ENCODE measurements around the gene CDH8.

Gene CDH8

DNA sequence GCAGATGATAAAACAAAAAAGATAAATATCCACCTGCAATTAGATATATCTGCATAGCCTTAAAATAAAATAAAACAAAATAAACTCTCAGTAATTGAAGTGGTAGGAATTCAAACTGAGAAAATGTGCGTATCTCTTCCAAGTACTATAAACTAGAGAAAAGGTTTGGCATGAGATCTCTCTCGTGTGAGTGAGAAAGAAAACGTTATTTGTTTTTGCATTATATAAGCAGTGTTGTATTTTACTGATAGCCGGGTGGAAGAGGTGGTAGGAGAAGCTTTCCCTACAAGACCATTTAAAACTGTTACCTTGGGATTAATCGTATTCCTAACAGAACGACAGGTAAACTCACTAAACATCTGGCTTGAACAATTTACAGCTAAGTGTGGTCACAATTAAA, 15.6 kb downstream of the CDH8 start:
- TF ChIP-seq, protein P1, sequence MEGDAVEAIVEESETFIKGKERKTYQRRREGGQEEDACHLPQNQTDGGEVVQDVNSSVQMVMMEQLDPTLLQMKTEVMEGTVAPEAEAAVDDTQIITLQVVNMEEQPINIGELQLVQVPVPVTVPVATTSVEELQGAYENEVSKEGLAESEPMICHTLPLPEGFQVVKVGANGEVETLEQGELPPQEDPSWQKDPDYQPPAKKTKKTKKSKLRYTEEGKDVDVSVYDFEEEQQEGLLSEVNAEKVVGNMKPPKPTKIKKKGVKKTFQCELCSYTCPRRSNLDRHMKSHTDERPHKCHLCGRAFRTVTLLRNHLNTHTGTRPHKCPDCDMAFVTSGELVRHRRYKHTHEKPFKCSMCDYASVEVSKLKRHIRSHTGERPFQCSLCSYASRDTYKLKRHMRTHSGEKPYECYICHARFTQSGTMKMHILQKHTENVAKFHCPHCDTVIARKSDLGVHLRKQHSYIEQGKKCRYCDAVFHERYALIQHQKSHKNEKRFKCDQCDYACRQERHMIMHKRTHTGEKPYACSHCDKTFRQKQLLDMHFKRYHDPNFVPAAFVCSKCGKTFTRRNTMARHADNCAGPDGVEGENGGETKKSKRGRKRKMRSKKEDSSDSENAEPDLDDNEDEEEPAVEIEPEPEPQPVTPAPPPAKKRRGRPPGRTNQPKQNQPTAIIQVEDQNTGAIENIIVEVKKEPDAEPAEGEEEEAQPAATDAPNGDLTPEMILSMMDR (IDR thresholded peaks at IDR 0.05; ENCODE audit: control extremely low read depth, extremely low read depth, low read depth, missing control alignments), result no peak
- ChIA-PET CTCF (no interaction called here), POLR2A (no interaction called here)
- no peak for DNase-seq (ENCODE audit: extremely low spot score)

DNA sequence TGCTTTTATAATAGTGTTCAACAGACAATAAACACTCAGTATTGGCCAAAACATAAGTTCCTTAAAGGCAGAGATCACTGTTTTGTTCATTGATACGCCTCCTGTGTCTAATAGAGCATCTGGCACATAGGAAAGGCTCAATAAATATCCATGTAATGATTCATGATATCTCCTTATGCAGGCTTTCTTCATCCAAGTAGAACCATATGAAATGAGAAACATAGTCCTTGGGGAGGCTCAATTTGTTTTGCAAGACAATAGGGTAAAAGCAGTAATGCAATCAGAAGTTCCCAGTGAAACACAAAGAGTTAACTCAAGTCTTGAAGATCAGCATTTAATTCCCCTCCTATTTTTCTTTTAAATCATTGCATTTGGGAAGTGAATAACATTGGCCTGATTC, 16.4 kb downstream of the CDH8 start:
- POLR2A ChIA-PET, result no interaction called here
- CTCF ChIA-PET, result no interaction called here
- TF ChIP-seq, protein P1 (IDR thresholded peaks at IDR 0.05; ENCODE audit: control extremely low read depth, extremely low read depth, low read depth, missing control alignments), result no peak
- no peak for DNase-seq (ENCODE audit: extremely low spot score)

DNA sequence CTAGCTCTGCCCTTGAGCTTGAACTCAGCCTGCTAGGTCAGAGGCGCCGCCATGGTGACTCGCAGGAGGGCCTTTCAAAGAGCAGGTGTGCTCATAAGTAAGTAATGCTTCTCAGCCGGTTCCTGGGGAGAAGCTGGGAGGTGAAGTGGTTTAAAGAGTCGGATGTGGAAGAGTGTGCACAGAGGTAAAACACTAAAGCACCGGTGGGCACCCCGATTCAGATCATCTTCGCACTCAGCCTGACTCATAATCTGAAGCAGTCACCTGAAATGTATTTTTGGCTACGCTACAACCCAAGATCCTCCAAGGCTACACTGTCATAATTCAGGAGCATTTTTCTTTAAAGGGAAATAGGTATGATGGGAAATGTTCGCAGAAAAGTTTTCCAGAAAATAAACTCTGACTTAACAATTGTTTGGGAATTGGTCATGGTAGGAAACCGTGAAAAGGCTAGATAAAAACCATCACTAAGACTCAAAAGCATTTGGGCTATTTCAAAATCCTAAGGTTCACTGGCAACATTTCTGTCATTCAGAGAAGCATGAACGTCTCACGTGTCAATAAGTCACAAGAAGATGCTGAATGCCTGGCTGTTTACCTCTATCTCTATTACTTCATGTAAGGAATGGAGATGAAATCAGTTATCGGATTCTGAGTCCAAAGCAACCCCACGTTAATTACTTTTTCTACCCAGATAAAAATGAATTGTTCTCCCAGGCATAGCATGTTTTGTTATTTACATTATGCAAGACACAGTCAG, 17.8 kb downstream of the CDH8 start:
- CTCF ChIA-PET, result interaction anchor here (1.5 kb wide), 1 partner anchor 10 kb away, joined by 8 read pairs; no protein-coding TSS in a partner anchor
- POLR2A ChIA-PET, result no interaction called here
- DNase-seq (ENCODE audit: extremely low spot score), result no peak
- TF ChIP-seq, protein P1 (IDR thresholded peaks at IDR 0.05; ENCODE audit: control extremely low read depth, extremely low read depth, low read depth, missing control alignments), result no peak

DNA sequence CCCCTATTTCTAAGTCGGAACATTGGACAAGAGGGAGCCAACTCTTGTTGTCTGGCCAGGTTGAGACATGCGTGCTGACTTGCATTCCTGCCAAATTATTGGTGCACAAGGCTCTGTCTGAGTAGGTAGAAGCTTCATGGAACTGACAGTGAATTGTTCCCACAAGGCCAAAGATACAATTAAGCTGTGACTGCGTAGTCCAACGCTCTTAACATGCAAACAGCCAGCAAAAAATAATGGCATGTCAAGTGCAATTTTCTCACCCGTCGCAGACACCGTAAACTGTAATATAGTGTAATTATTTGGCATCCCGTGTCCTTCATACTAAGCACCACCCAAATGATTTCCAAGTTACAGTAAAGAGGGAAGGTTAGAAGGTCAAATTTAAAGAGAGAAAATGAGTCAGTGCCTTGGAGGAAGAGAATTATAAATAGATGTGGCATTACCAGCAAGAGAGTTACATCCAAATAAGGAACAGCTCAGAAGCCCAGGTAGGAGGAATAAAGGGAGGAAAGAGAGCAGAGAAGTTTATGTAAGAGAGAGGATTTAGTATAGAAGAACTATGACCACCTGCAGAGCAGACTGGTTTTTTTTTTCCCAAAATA, 21.8 kb downstream of the CDH8 start:
- DNase-seq (ENCODE audit: extremely low spot score), result no peak
- CTCF ChIA-PET, result no interaction called here
- TF ChIP-seq, protein P1 (IDR thresholded peaks at IDR 0.05; ENCODE audit: control extremely low read depth, extremely low read depth, low read depth, missing control alignments), result no peak
- POLR2A ChIA-PET, result no interaction called here

DNA sequence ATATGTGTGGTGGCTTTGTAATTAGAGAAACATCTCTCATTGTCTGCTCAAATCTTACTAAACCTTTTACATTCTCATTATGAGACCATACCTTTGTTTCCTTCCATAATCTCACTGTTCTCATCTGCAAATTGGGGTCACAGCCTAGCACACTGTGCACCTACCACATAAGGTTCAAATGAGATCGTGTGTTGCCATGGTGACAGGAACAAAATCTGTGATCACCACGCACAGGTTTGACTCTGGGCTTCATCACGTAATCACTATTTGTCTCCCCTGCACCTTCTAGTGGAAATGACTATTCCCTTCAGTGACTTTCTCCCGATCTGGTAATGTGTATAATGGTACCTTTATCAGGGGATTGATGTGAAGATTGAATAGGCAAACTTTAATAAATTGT, 26.1 kb downstream of the CDH8 start:
- CTCF ChIA-PET, result no interaction called here
- POLR2A ChIA-PET, result no interaction called here
- TF ChIP-seq, protein P1 (IDR thresholded peaks at IDR 0.05; ENCODE audit: control extremely low read depth, extremely low read depth, low read depth, missing control alignments), result no peak
- DNase-seq (ENCODE audit: extremely low spot score), result no peak

DNA sequence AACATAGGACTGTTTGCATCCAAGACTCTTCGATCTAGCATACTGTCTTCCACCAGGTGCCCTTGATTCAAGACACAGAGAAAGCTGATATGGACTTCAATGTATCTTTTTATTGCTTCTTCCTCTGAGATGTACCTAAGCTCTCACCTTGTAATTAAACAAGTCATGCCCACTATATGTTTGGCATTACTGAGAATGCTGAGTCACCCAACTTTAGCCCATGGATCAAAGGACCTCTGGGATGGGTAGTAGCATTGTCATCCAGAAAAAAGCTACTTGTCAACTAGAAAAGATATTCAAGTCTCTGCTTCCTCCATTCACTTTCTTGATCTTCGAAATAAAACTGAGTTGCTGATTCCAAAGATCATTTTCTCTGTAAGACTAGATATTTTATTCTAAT, 37.8 kb downstream of the CDH8 start:
- TF ChIP-seq, protein P1 (IDR thresholded peaks at IDR 0.05; ENCODE audit: control extremely low read depth, extremely low read depth, low read depth, missing control alignments), result no peak
- ChIA-PET CTCF (no interaction called here), POLR2A (no interaction called here)
- DNase-seq (ENCODE audit: extremely low spot score), result no peak

All from GM10248 (cell line).